SK-N-SH treated with all-trans-retinoic acid at 6 μM for 48 hours (cell line): ENCODE data around the gene DNM2.

Experiments used
- ATAC-seq: fragments of 200-7000 bp; cut with Tn5 transposase; 3 replicates; pipeline ENCODE4 v1.9.1; 2020; ENCODE audit warnings: mild to moderate bottlenecking, moderate library complexity
- ARNTL ChIP-seq: fragments of 450-650 bp; formaldehyde crosslinking; IDR thresholded peaks from 2 replicates; pipeline ENCODE4 v1.5.0; 2020; ENCODE audit warnings: low read depth, mild to moderate bottlenecking, moderate library complexity, borderline replicate concordance
- BACH2 ChIP-seq: fragments of 250-450 bp; sonication (Bioruptor Pico); IDR thresholded peaks from 2 replicates; pipeline ENCODE4 v1.9.0; 2021; ENCODE audit warnings: mild to moderate bottlenecking, borderline replicate concordance
- CSDC2 ChIP-seq: fragments of 250-450 bp; sonication (Bioruptor Pico); IDR thresholded peaks from 2 replicates; pipeline ENCODE4 v1.5.0; 2020; ENCODE audit warnings: mild to moderate bottlenecking, moderate library complexity
- ESRRG ChIP-seq: fragments of 250-450 bp; sonication (Bioruptor Pico); IDR thresholded peaks from 2 replicates; pipeline ENCODE4 v1.6.1; 2021; ENCODE audit warnings: mild to moderate bottlenecking
- GLIS3 ChIP-seq: fragments of 250-450 bp; sonication (Bioruptor Pico); IDR thresholded peaks from 2 replicates; pipeline ENCODE4 v1.5.0; 2020; ENCODE audit warnings: mild to moderate bottlenecking, moderate library complexity
- ISL1 ChIP-seq: fragments of 250-450 bp; sonication (Bioruptor Pico); IDR thresholded peaks from 2 replicates; pipeline ENCODE4 v2.1.2; 2022; ENCODE audit warnings: mild to moderate bottlenecking, moderate library complexity
- OSR1 ChIP-seq: fragments of 250-450 bp; sonication (Bioruptor Pico); IDR thresholded peaks from 2 replicates; pipeline ENCODE4 v1.8.0; 2022; ENCODE audit warnings: moderate library complexity, mild to moderate bottlenecking, inconsistent platforms
- PPARA ChIP-seq: fragments of 250-450 bp; sonication (Bioruptor Pico); IDR thresholded peaks from 2 replicates; pipeline ENCODE4 v1.5.0; 2020; ENCODE audit warnings: mild to moderate bottlenecking, borderline replicate concordance
- RARB ChIP-seq: fragments of 250-450 bp; sonication (Bioruptor Pico); IDR thresholded peaks from 2 replicates; pipeline ENCODE4 v1.8.0; 2021; ENCODE audit warnings: mild to moderate bottlenecking, moderate library complexity
- SNAI2 ChIP-seq: fragments of 250-450 bp; sonication (Bioruptor Pico); IDR thresholded peaks from 2 replicates; pipeline ENCODE4 v1.5.0; 2020; ENCODE audit warnings: mild to moderate bottlenecking, moderate library complexity
- TCF4 ChIP-seq: fragments of 250-450 bp; sonication (Bioruptor Pico); IDR thresholded peaks from 2 replicates; pipeline ENCODE4 v1.8.0; 2021; ENCODE audit warnings: mild to moderate bottlenecking, moderate library complexity, borderline replicate concordance
- TOX ChIP-seq: fragments of 250-450 bp; sonication (Bioruptor Pico); IDR thresholded peaks from 2 replicates; pipeline ENCODE4 v1.8.0; 2021; ENCODE audit warnings: mild to moderate bottlenecking, moderate library complexity, borderline replicate concordance
- ZC3H10 ChIP-seq: fragments of 250-450 bp; sonication (Bioruptor Pico); IDR thresholded peaks from 2 replicates; pipeline ENCODE4 v1.5.1; 2021; ENCODE audit warnings: mild to moderate bottlenecking, moderate library complexity
- ZFP3 ChIP-seq: fragments of 250-450 bp; sonication (Bioruptor Pico); IDR thresholded peaks from 2 replicates; pipeline ENCODE4 v1.5.0; 2020; ENCODE audit warnings: mild to moderate bottlenecking, moderate library complexity
- ZNF565 ChIP-seq: fragments of 450-650 bp; formaldehyde crosslinking; conservative IDR thresholded peaks from 2 replicates; pipeline ENCODE4 v1.5.0; 2020; ENCODE audit warnings: low read depth, mild to moderate bottlenecking, moderate library complexity
- ZNF70 ChIP-seq: fragments of 450-650 bp; formaldehyde crosslinking; IDR thresholded peaks from 2 replicates; pipeline ENCODE4 v1.5.0; 2020; ENCODE audit warnings: mild to moderate bottlenecking, moderate library complexity
- ZNF8 ChIP-seq: fragments of 450-650 bp; formaldehyde crosslinking; IDR thresholded peaks from 2 replicates; pipeline ENCODE4 v1.5.0; 2020; ENCODE audit warnings: mild to moderate bottlenecking, moderate library complexity
- TF ChIP-seq, protein P1 (sequence below): fragments of 250-450 bp; sonication (Bioruptor Pico); IDR thresholded peaks from 2 replicates; pipeline ENCODE4 v1.5.1; 2020; ENCODE audit warnings: low read depth, mild to moderate bottlenecking, moderate library complexity
- TF ChIP-seq, protein P2 (sequence below): fragments of 250-450 bp; sonication (Bioruptor Pico); IDR thresholded peaks from 2 replicates; pipeline ENCODE4 v1.8.0; 2021; ENCODE audit warnings: low read depth, mild to moderate bottlenecking, moderate library complexity, borderline replicate concordance
- TF ChIP-seq, protein P3 (sequence below): fragments of 250-450 bp; sonication (Bioruptor Pico); IDR thresholded peaks from 2 replicates; pipeline ENCODE4 v1.5.0; 2020; ENCODE audit warnings: mild to moderate bottlenecking, moderate library complexity
- TF ChIP-seq, protein P4 (sequence below): fragments of 250-450 bp; sonication (Bioruptor Pico); IDR thresholded peaks from 2 replicates; pipeline ENCODE4 v1.8.0; 2020; ENCODE audit warnings: mild to moderate bottlenecking, moderate library complexity, borderline replicate concordance
- TF ChIP-seq, protein P5 (sequence below): fragments of 250-450 bp; sonication (Bioruptor Pico); IDR thresholded peaks from 2 replicates; pipeline ENCODE4 v1.5.1; 2021; ENCODE audit warnings: mild to moderate bottlenecking, moderate library complexity

DNM2 gene

DNA sequence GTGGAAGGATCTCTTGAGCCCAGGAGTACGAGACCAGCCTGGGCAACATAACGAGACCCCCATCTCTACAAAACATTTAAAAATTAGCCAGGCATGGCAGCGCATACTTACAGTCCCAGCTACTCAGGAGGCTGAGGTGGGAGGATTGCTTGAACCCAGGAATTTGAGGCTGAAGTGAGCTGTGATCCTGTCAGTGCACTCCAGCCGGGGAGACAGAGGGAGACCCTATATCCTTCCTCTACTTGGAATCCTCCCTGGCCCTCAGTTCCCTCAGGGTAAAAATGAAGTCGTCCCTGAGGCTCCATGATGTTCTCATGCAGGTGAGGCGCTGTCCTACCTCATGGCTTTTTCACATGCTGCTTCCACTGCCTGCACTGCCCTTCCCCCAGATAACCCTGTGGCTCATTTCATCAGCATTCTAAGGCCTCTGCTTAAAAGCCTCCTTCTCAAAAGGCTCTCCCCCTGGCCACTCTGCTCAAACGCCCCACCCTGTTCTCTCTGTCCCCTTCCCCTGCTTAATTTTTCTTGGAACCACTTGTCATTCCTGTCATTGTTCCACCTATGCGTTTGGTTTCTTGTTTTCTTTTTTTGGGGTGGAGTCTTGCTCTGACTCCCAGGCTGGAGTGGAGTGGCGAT lies 19.2 kb downstream of the DNM2 start:
- TF ChIP-seq RARB (no peak), PPARA (no peak), BACH2 (CRISPR knock-in tag) (no peak), ISL1 (no peak), ZNF70 (CRISPR knock-in tag) (no peak), CSDC2 (CRISPR knock-in tag) (no peak), GLIS3 (CRISPR knock-in tag) (no peak), SNAI2 (CRISPR knock-in tag) (no peak), OSR1 (CRISPR knock-in tag) (no peak), ZNF565 (CRISPR knock-in tag) (no peak), ARNTL (no peak), ESRRG (CRISPR knock-in tag) (no peak), ZFP3 (CRISPR knock-in tag) (no peak), ZNF8 (no peak)
- TF ChIP-seq, protein P1, sequence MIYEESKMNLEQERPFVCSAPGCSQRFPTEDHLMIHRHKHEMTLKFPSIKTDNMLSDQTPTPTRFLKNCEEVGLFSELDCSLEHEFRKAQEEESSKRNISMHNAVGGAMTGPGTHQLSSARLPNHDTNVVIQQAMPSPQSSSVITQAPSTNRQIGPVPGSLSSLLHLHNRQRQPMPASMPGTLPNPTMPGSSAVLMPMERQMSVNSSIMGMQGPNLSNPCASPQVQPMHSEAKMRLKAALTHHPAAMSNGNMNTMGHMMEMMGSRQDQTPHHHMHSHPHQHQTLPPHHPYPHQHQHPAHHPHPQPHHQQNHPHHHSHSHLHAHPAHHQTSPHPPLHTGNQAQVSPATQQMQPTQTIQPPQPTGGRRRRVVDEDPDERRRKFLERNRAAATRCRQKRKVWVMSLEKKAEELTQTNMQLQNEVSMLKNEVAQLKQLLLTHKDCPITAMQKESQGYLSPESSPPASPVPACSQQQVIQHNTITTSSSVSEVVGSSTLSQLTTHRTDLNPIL = no peak

DNA sequence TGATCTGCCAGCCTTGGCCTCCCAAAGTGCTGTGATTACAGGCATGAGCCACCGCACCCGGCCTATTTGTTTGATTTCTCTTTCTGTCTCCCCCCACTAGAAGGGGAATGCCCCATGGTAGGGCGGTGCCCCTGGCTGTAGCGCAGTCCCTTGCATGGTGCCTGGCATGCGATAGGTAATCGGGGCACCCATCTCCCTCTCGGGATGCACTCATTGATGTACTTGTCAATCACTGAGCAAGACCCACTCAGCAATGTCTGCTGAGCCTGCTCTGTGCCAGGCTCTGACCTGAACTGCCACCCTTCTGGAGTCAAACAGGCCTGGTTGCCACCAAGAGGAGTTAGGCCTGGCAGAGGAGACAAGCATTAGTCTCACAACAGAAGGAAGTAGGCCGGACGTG lies 19.8 kb downstream of the DNM2 start:
- TF ChIP-seq PPARA = no peak
- TF ChIP-seq GLIS3 (CRISPR knock-in tag) = no peak
- TF ChIP-seq, protein P1 = no peak
- TF ChIP-seq OSR1 (CRISPR knock-in tag) = no peak
- TF ChIP-seq ZNF70 (CRISPR knock-in tag) = no peak
- no peak for TF ChIP-seq BACH2 (CRISPR knock-in tag)
- no peak for TF ChIP-seq ZNF565 (CRISPR knock-in tag)
- no peak for TF ChIP-seq TOX (CRISPR knock-in tag)
- TF ChIP-seq, protein P2, sequence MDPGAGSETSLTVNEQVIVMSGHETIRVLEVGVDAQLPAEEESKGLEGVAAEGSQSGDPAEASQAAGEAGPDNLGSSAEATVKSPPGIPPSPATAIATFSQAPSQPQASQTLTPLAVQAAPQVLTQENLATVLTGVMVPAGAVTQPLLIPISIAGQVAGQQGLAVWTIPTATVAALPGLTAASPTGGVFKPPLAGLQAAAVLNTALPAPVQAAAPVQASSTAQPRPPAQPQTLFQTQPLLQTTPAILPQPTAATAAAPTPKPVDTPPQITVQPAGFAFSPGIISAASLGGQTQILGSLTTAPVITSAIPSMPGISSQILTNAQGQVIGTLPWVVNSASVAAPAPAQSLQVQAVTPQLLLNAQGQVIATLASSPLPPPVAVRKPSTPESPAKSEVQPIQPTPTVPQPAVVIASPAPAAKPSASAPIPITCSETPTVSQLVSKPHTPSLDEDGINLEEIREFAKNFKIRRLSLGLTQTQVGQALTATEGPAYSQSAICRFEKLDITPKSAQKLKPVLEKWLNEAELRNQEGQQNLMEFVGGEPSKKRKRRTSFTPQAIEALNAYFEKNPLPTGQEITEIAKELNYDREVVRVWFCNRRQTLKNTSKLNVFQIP (CRISPR knock-in tag) = no peak
- TF ChIP-seq, protein P3, sequence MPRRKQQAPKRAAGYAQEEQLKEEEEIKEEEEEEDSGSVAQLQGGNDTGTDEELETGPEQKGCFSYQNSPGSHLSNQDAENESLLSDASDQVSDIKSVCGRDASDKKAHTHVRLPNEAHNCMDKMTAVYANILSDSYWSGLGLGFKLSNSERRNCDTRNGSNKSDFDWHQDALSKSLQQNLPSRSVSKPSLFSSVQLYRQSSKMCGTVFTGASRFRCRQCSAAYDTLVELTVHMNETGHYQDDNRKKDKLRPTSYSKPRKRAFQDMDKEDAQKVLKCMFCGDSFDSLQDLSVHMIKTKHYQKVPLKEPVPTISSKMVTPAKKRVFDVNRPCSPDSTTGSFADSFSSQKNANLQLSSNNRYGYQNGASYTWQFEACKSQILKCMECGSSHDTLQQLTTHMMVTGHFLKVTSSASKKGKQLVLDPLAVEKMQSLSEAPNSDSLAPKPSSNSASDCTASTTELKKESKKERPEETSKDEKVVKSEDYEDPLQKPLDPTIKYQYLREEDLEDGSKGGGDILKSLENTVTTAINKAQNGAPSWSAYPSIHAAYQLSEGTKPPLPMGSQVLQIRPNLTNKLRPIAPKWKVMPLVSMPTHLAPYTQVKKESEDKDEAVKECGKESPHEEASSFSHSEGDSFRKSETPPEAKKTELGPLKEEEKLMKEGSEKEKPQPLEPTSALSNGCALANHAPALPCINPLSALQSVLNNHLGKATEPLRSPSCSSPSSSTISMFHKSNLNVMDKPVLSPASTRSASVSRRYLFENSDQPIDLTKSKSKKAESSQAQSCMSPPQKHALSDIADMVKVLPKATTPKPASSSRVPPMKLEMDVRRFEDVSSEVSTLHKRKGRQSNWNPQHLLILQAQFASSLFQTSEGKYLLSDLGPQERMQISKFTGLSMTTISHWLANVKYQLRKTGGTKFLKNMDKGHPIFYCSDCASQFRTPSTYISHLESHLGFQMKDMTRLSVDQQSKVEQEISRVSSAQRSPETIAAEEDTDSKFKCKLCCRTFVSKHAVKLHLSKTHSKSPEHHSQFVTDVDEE (CRISPR knock-in tag) = no peak
- TF ChIP-seq CSDC2 (CRISPR knock-in tag) = no peak
- no peak for TF ChIP-seq TCF4 (CRISPR knock-in tag)
- no peak for ATAC-seq

More for the DNA sequence above, 19.2 kb downstream of the DNM2 start:
- no peak for ATAC-seq

DNA sequence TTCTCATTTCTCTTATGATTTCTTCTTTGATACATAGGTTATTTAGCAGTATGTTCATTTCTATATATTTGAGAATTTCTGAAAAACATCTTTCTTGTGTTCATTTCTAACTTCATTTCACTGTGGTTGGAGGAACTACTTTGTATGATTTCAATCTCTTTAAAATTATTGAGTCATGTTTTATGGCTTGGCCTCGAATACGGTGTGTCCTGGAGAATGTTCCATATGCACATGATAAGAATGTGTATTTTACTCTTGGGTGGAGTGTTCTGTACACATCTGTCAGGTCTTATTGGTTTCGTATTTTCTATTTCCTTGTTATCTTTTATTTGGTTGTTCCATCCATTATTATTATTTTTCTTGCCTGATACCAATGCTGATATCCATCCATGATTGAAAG lies 22.9 kb downstream of the DNM2 start:
- no peak for ATAC-seq
- TF ChIP-seq, protein P3 (CRISPR knock-in tag) = no peak
- TF ChIP-seq TOX (CRISPR knock-in tag) (no peak), ARNTL (no peak), BACH2 (CRISPR knock-in tag) (no peak), CSDC2 (CRISPR knock-in tag) (no peak), ZC3H10 (CRISPR knock-in tag) (no peak), ZFP3 (CRISPR knock-in tag) (no peak), PPARA (no peak), TCF4 (CRISPR knock-in tag) (no peak), GLIS3 (CRISPR knock-in tag) (no peak), OSR1 (CRISPR knock-in tag) (no peak), RARB (no peak), ISL1 (no peak), SNAI2 (CRISPR knock-in tag) (no peak)
- TF ChIP-seq, protein P4, sequence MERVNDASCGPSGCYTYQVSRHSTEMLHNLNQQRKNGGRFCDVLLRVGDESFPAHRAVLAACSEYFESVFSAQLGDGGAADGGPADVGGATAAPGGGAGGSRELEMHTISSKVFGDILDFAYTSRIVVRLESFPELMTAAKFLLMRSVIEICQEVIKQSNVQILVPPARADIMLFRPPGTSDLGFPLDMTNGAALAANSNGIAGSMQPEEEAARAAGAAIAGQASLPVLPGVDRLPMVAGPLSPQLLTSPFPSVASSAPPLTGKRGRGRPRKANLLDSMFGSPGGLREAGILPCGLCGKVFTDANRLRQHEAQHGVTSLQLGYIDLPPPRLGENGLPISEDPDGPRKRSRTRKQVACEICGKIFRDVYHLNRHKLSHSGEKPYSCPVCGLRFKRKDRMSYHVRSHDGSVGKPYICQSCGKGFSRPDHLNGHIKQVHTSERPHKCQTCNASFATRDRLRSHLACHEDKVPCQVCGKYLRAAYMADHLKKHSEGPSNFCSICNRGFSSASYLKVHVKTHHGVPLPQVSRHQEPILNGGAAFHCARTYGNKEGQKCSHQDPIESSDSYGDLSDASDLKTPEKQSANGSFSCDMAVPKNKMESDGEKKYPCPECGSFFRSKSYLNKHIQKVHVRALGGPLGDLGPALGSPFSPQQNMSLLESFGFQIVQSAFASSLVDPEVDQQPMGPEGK (CRISPR knock-in tag) = no peak
- TF ChIP-seq, protein P5, sequence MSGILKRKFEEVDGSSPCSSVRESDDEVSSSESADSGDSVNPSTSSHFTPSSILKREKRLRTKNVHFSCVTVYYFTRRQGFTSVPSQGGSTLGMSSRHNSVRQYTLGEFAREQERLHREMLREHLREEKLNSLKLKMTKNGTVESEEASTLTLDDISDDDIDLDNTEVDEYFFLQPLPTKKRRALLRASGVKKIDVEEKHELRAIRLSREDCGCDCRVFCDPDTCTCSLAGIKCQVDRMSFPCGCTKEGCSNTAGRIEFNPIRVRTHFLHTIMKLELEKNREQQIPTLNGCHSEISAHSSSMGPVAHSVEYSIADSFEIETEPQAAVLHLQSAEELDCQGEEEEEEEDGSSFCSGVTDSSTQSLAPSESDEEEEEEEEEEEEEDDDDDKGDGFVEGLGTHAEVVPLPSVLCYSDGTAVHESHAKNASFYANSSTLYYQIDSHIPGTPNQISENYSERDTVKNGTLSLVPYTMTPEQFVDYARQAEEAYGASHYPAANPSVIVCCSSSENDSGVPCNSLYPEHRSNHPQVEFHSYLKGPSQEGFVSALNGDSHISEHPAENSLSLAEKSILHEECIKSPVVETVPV = no peak
- TF ChIP-seq, all 23 proteins: peak for 0
